Measurements from ENCODE around the gene HSF5. TPM values are rescaled to one million over a fixed set of nuclear protein-coding genes. Genes with fewer than 3 reads are reported as not detected.

HSF5 gene
- total RNA-seq, 2 experiments from 2014 or later = 1.6 to 1.7 TPM

GRCh38 chr17:58373003-58373402 is 115.2 kb downstream of the HSF5 start:
- no peaks in the 10 kb centered on the region for H3K36me3 Mint-ChIP-seq (ENCODE audit: low read depth)

GRCh38 chr17:58371300-58371950 is 116.8 kb downstream of the HSF5 start:
- ATAC-seq (ENCODE audit: poor library complexity) = no peak
- Mint-ChIP-seq H3K27me3 (no peaks in the 10 kb centered on the region), H3K9me3 (no peaks in the 10 kb centered on the region), H3K4me1 (ENCODE audit: low read depth) (no peaks in the 10 kb centered on the region), H3K36me3 (ENCODE audit: low read depth) (no peaks in the 10 kb centered on the region), H3K27ac (no peak overlapping the region), H3K4me3 (no peak overlapping the region)
- H3K36me3 ChIP-seq (ENCODE audit: insufficient read depth, low read length) = no peaks in the 10 kb centered on the region
- no peak for TF ChIP-seq CTCF (IDR thresholded peaks at IDR 0.05)
- ChIA-PET CTCF (interaction anchor here (1.0 kb wide), 1 partner anchor 73 kb away, joined by 3 read pairs; no protein-coding TSS in a partner anchor), POLR2A (interaction anchor here (0.7 to 1.1 kb wide), 2 partner anchors 11 to 17 kb away, joined by 3 to 4 read pairs; no protein-coding TSS in a partner anchor)
- no peaks in the 10 kb centered on the region for H3K4me1 ChIP-seq (ENCODE audit: insufficient read depth, low read length)
- no peak overlapping the region for H3K27ac ChIP-seq (ENCODE audit: low read depth in 1 of 2, low read length in 2 of 2)
- H3K27me3 ChIP-seq (ENCODE audit: control insufficient read depth in 1 of 2, insufficient read depth in 2 of 2, low read length in 2 of 2) = no peaks in the 10 kb centered on the region
- H3K4me3 ChIP-seq (ENCODE audit: low read length) = no peak overlapping the region
- no peak for DNase-seq
- intact Hi-C loops (cut with DNase I, micrococcal nuclease) = no loop called here
- no peaks in the 10 kb centered on the region for H3K9me3 ChIP-seq (ENCODE audit: control insufficient read depth in 1 of 2, insufficient read depth in 1 of 2, low read length in 2 of 2)

More at GRCh38 chr17:58373003-58373402, 115.2 kb downstream of the HSF5 start:
- H3K9me3 ChIP-seq (ENCODE audit: control insufficient read depth in 1 of 2, insufficient read depth in 1 of 2, low read length in 2 of 2) = no peaks in the 10 kb centered on the region
- no peaks in the 10 kb centered on the region for H3K27me3 ChIP-seq (ENCODE audit: control insufficient read depth in 1 of 2, insufficient read depth in 2 of 2, low read length in 2 of 2)
- no peaks in the 10 kb centered on the region for H3K36me3 ChIP-seq (ENCODE audit: insufficient read depth, low read length)
- H3K4me1 ChIP-seq (ENCODE audit: insufficient read depth, low read length) = peaks cover 3% of the 10 kb centered on the region
- Mint-ChIP-seq H3K4me3 (no peak overlapping the region), H3K4me1 (ENCODE audit: low read depth) (peaks cover 10% of the 10 kb centered on the region), H3K27me3 (no peaks in the 10 kb centered on the region), H3K9me3 (no peaks in the 10 kb centered on the region), H3K27ac (no peak overlapping the region)
- ChIA-PET POLR2A (interaction anchor here (1.1 kb wide), 1 partner anchor 21 kb away, joined by 3 read pairs; the partner anchor contains the start of gene SUPT4H1), CTCF (no interaction called here)
- DNase-seq = no peak
- no peak for ATAC-seq (ENCODE audit: poor library complexity)
- no peak overlapping the region for H3K27ac ChIP-seq (ENCODE audit: low read depth in 1 of 2, low read length in 2 of 2)
- no peak for TF ChIP-seq CTCF (IDR thresholded peaks at IDR 0.05)
- H3K4me3 ChIP-seq (ENCODE audit: low read length) = no peak overlapping the region
- intact Hi-C loops (cut with DNase I, micrococcal nuclease) = no loop called here

- intact Hi-C loops (cut with DNase I, micrococcal nuclease) = no loop called here
- Mint-ChIP-seq H3K4me1 (ENCODE audit: low read depth) (no peaks in the 10 kb centered on the region), H3K27ac (no peak overlapping the region), H3K9me3 (no peaks in the 10 kb centered on the region), H3K4me3 (no peak overlapping the region), H3K27me3 (no peaks in the 10 kb centered on the region), H3K36me3 (ENCODE audit: low read depth) (no peaks in the 10 kb centered on the region)
- ATAC-seq (ENCODE audit: poor library complexity) = no peak
- Histone ChIP-seq H3K4me1 (ENCODE audit: insufficient read depth, low read length) (no peaks in the 10 kb centered on the region), H3K27ac (ENCODE audit: low read depth in 1 of 2, low read length in 2 of 2) (no peak overlapping the region), H3K36me3 (ENCODE audit: insufficient read depth, low read length) (no peaks in the 10 kb centered on the region), H3K27me3 (ENCODE audit: control insufficient read depth in 1 of 2, insufficient read depth in 2 of 2, low read length in 2 of 2) (no peaks in the 10 kb centered on the region), H3K9me3 (ENCODE audit: control insufficient read depth in 1 of 2, insufficient read depth in 1 of 2, low read length in 2 of 2) (no peaks in the 10 kb centered on the region), H3K4me3 (ENCODE audit: low read length) (no peak overlapping the region)
- CTCF ChIA-PET = no interaction called here
- TF ChIP-seq CTCF (IDR thresholded peaks at IDR 0.05) = no peak
- POLR2A ChIA-PET = interaction anchor here (0.7 to 1.1 kb wide), 2 partner anchors 12 to 16 kb away, joined by 3 to 4 read pairs; no protein-coding TSS in a partner anchor
- DNase-seq = no peak
Measured at GRCh38 chr17:58370716-58371115, 117.5 kb downstream of the HSF5 start.
